Uterus (tissue), 4 donors: Measurements from ENCODE around the gene ZNF324. TPM values are rescaled to one million over a fixed set of nuclear protein-coding genes. Genes with fewer than 3 reads are reported as not detected.
"Not testable (repeated sequence)": the region's sequence is repeated elsewhere in the genome, so short reads cannot be mapped to it uniquely, and the experiment has no call there.

Experiments used
- DNase-seq, 2 donors: peaks; one replicate each; pipeline ENCODE4 v3.0.0-alpha.2; 2019 to 2020
- H3K27ac ChIP-seq, 2 donors: fragments of 200-600 bp; sonication (generic); 1 replicate in 1 of 2; 2 replicates in 1 of 2; pipeline ENCODE4 v1.5.1; 2016 to 2018
- H3K27me3 ChIP-seq, 2 donors: fragments of 200-600 bp; sonication (generic); one replicate each; pipeline ENCODE4 v1.5.1; 2018 to 2019; ENCODE audit warnings: control low read depth in 1 of 2
- H3K36me3 ChIP-seq, 2 donors: fragments of 200-600 bp; sonication (generic); one replicate each; pipeline ENCODE4 v1.5.1; 2019; ENCODE audit warnings: control low read depth in 1 of 2
- H3K4me1 ChIP-seq, 2 donors: fragments of 200-600 bp; sonication (generic); one replicate each; pipeline ENCODE4 v1.5.1; 2018 to 2019; ENCODE audit warnings: control low read depth in 1 of 2
- H3K4me3 ChIP-seq, 2 donors: fragments of 200-600 bp; sonication (generic); 1 replicate in 1 of 2; 2 replicates in 1 of 2; pipeline ENCODE4 v1.5.1; 2018 to 2019; ENCODE audit warnings: mild to moderate bottlenecking in 1 of 2
- H3K9me3 ChIP-seq, 2 donors: fragments of 200-600 bp; sonication (generic); one replicate each; pipeline ENCODE4 v1.5.1; 2019; ENCODE audit warnings: control low read depth in 1 of 2
- CTCF ChIP-seq, 4 experiments: fragments of 200-600 bp in 2 of 4; fragments of 450-650 bp in 2 of 4; sonication (generic) in 2 of 4; IDR thresholded peaks; one replicate each; pipeline ENCODE4 v1.5.1; 2016 to 2019; ENCODE audit warnings: antibody characterized with exemption in 4 of 4, mild to moderate bottlenecking in 2 of 4, moderate library complexity in 1 of 4
- POLR2A ChIP-seq, 2 donors: fragments of 450-650 bp; IDR thresholded peaks; one replicate each; pipeline ENCODE4 v1.6.1; 2016; ENCODE audit warnings: antibody characterized with exemption in 2 of 2, mild to moderate bottlenecking in 1 of 2, moderate library complexity in 1 of 2
- intact Hi-C: fragments of 100-400 bp; cut with DNase I; formaldehyde crosslinking; loops from one replicate; pipeline ENCODE4 v1.15.1; 2023; ENCODE audit warnings: low total_unique reads
- total RNA-seq, 4 donors: library from RNA; depleted of rRNA in 3 of 4; stranded (reverse); fragments of >200 nt in 3 of 4; gene quantifications; one replicate each; pipeline versions ENCODE4 v1.1.0 to v1.2.4, GENCODE V29; 2014 to 2023
- donor health status: DM: yes; HTN: yes; CAD: no.

The ZNF324 gene
- total RNA-seq, 4 donors from 2014 or later = 2.9 to 75.1 (median 27.1) TPM

- DNase-seq = no peak
- TF ChIP-seq CTCF (IDR thresholded peaks at IDR 0.05) (no peak), POLR2A (IDR thresholded peaks at IDR 0.05) (no peak)
- Histone ChIP-seq H3K4me1 (peaks cover 0 to 6% of the 10 kb centered on the region in 2 donors), H3K27me3 (no peaks in the 10 kb centered on the region), H3K27ac (no peak overlapping the region), H3K9me3 (no peaks in the 10 kb centered on the region), H3K36me3 (no peaks in the 10 kb centered on the region), H3K4me3 (peak overlapping the region; percentile 97)
- intact Hi-C loops = no loop called here
Observed at GRCh38 chr19:58466089-58466759, 656 bp upstream of the ZNF324 start.

GRCh38 chr19:58468216-58468839, 1.4 kb downstream of the ZNF324 start:
- DNase-seq = no peak
- Histone ChIP-seq H3K36me3 (no peaks in the 10 kb centered on the region), H3K4me1 (peaks cover 0 to 6% of the 10 kb centered on the region in 2 donors), H3K27ac (no peak overlapping the region), H3K9me3 (no peaks in the 10 kb centered on the region), H3K4me3 (no peak overlapping the region), H3K27me3 (no peaks in the 10 kb centered on the region)
- intact Hi-C loops = no loop called here
- TF ChIP-seq POLR2A (IDR thresholded peaks at IDR 0.05) (no peak), CTCF (IDR thresholded peaks at IDR 0.05) (no peak)

- no peaks in the 10 kb centered on the region for H3K27me3 ChIP-seq
- intact Hi-C loops = no loop called here
- TF ChIP-seq CTCF (IDR thresholded peaks at IDR 0.05) (no peak), POLR2A (IDR thresholded peaks at IDR 0.05) (no peak)
Observed at GRCh38 chr19:58469241-58470013, 2.5 kb downstream of the ZNF324 start.

DNA sequence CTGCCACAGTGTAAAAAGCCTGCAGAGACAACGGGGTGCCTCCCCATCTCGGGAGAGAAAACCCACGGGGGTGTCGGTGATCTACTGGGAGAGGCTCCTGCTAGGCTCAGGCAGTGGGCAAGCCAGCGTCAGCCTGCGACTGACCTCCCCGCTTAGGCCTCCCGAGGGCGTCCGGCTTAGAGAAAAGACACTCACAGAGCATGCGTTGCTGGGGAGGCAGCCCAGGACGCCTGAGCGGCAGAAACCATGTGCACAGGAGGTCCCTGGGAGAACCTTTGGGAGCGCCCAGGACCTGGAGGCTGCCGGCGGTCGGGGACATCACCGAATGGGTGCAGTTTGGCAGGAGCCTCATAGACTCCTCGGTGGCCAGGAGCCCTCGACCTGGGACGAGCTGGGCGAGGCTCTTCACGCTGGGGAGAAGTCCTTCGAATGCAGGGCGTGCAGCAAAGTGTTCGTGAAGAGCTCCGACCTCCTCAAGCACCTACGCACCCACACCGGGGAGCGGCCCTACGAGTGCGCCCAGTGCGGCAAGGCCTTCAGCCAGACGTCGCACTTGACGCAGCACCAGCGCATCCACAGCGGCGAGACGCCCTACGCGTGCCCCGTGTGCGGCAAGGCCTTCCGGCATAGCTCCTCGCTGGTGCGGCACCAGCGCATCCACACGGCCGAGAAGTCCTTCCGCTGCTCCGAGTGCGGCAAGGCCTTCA, 4.1 kb downstream of the ZNF324 start:
- H3K36me3 ChIP-seq, H3K4me1 ChIP-seq, H3K9me3 ChIP-seq, intact Hi-C loops, H3K27me3 ChIP-seq, H3K4me3 ChIP-seq, DNase-seq, H3K27ac ChIP-seq: not testable (repeated sequence)

More at GRCh38 chr19:58469241-58470013, 2.5 kb downstream of the ZNF324 start:
- no peak overlapping the region for H3K4me3 ChIP-seq
- H3K36me3 ChIP-seq = no peaks in the 10 kb centered on the region
- H3K27ac ChIP-seq = no peak overlapping the region
- H3K9me3 ChIP-seq = no peaks in the 10 kb centered on the region
- H3K4me1 ChIP-seq = peaks cover 0 to 6% of the 10 kb centered on the region in 2 donors
- no peak for DNase-seq

DNA sequence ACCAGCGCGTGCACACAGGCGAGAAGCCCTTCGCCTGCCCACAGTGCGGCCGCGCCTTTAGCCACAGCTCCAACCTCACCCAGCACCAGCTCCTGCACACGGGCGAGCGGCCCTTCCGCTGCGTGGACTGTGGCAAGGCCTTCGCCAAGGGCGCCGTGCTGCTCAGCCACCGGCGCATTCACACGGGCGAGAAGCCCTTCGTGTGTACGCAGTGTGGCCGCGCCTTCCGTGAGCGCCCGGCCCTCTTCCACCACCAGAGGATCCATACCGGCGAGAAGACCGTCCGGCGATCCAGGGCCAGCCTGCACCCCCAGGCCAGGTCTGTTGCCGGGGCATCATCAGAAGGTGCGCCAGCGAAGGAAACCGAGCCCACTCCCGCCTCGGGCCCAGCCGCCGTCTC, 4.9 kb downstream of the ZNF324 start:
- H3K9me3 ChIP-seq = no peaks in the 10 kb centered on the region
- peaks cover 0 to 8% of the 10 kb centered on the region in 2 donors for H3K4me1 ChIP-seq
- no peak for TF ChIP-seq CTCF (IDR thresholded peaks at IDR 0.05)
- TF ChIP-seq POLR2A (IDR thresholded peaks at IDR 0.05) = no peak
- no peaks in the 10 kb centered on the region for H3K27me3 ChIP-seq
- H3K27ac ChIP-seq = no peak overlapping the region
- H3K36me3 ChIP-seq = no peaks in the 10 kb centered on the region
- no peak overlapping the region for H3K4me3 ChIP-seq
- no peak for DNase-seq
- intact Hi-C loops = no loop called here
